HG03108 (cell line): Measurements from ENCODE around the gene ILDR2.
A peak's percentile ranks its signal among the peaks of the same experiment; 100 is the strongest.

Source experiments
- ATAC-seq: cut with Tn5 transposase; IDR thresholded peaks from one replicate; pipeline ENCODE4 v1.9.1; 2021; ENCODE audit warnings: moderate library complexity; ENCODE audit not compliant: unreplicated experiment

Gene ILDR2

DNA sequence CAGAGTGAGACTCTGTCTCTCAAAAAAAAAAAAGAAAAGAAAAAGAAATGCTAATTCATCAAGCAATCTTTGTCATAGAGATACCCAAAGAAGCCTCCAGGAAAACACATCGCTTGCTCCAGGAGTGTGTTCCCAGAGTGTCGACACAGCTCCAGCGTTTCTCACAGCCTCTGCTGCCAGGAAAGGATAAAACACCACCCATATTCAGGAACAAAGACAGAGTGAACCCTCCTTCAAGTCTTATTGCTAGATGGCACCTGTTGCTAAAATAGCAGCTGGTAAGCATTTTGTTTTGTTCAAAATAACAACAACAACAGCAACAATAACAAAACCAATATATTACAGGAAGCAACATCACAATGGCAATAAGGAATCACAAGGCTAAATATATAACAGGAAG is 3.1 kb downstream of the ILDR2 start:
- ATAC-seq, result no peak

DNA sequence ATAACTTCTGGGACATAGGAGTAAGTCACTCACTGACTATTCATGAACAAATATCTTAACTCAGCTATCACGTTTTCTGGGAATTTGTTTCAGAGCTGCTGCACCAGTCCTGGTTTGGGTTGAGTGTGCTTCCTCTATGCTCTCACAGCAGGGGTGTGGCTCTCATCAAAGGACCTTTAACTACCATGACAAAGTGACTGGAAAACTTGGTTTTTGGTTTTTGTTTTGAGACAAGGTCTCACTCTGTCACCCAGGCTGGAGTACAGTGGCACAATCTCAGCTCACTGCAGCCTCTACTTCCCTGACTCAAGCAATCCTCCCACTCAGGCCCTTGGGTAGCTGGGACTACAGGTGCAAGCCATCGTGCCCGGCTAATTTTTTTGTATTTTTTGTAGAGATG is 4.1 kb downstream of the ILDR2 start:
- ATAC-seq, result no peak

DNA sequence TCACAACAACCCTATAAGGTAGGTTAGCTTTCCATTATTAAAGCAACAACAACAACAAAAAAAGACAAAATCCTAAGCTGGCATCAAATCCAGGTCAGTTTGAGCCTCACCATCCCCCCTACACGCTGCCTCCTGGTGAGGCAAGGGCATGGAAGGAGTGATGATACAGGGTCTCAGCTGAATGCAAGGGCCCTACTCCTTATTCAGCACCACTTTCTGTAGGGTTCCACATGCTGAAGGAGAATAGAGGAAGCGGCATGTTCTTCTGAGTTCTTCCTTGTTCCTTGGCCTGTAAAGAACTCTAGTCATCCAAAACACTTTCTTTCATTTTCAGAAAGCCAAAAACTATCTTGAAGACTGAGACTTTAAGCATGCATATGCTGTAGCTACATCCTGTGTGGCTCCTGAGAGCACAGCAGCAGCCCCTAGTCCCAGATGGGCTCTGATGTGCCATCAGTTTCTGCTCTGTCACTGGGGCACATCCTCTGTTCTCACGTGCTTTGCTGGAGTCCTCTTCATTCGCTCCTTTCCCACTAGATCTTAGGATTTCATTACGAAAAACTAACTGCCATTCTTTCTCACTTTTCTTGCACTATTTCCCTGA is 6.2 kb downstream of the ILDR2 start:
- peak; percentile 88 for ATAC-seq

DNA sequence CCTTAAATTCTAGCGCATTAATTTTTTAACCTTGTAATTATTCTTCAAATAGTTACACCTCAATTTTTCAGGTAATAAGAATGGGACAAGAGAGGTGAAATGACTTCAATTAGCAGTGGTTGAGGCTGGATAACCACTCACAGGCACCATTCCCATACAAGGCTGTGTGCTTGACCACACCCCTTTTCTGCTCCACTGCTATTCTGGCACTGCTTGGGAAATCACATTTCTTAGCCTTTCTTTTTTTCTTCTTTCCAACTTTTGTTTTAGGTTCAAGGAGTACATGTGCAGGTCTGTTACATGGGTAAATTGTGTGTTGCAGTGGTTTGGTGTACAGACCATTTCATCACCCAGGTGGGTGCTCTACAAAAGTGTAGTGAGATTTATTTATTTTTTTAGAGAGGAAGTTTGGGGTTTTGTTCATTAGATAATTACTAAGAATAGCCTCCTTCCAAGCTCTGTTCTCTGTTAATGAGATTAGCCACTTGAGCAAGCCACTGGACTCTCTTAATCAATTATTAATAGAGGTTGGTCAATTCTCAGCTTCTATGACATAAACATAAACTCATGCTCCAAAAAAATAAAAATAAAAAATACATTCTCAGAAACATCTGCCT is 14.4 kb downstream of the ILDR2 start:
- peak; percentile 69 for ATAC-seq

DNA sequence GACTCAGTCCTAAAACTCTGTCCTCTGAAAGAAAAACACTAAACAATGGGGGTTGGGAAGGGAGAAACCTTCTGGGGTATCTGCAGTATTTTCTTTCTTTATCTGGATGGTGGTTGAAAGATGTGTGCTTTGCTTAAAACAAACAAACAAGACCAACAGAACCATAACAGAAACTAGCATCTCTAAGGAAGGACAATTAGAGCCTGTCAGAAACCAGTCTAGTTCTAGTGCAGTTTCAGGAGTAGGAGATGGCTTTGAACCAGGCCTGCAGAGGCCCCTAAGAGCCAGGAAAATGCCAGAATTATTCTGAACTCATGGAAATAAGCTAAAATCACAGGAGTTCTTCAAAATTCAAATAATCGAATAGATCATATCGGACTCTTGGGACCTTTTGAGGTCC is 18.5 kb downstream of the ILDR2 start:
- ATAC-seq, result no peak

DNA sequence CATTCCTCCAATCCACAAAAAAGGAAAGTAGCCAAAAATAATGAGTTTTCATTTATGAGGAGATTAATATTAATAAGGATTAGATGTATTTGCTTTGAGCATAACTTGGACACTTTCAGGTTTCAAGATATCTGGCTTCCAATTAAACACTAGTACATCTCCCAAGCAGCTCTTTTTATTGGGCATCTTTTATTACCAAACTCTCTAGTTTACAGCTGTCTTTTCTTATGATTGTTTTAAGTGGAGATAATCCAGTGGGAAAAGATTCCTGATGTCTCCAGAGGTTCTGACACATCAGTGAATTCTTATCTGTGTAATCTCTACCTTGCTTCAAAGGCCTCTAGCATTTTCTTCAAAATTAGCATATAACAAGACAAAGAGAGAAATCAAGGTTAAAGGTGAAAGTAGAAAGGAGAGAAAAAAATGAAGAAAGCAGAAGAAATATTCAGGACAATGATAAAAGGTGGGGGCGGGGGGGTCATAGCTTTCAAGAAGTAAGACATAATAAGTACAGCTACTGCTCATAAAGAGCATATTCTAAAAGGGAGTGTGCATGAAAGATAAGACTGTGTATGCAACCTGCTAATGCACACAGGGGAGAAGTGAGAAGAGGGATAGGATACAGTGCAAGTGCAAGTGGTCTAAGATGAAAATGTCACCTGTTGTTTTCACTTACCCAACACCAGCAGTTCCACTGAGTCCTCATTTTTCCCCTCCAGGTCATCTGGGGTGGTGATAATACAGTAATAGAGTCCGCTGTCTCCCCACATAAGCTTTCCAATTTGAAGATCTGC is 19.1 kb downstream of the ILDR2 start:
- ATAC-seq, result no peak

DNA sequence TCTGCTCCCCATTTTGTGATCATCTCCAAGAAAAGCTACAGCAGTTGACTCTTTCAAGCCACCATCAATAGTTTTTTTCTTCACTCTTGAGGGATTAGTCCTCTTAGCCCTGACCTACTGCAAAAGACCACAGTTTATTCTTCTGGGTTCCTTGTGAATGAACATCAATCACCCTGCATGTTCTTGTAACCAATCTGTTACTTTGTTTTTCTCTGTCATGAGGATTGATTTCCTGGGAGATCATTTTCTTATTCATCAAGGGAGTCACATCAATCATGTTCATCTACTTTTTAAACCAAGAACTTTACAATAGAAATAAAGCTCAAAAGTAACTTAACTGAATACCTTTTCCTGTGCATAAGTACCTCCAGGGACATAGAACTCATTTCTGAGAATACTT is 21.8 kb downstream of the ILDR2 start:
- no peak for ATAC-seq

DNA sequence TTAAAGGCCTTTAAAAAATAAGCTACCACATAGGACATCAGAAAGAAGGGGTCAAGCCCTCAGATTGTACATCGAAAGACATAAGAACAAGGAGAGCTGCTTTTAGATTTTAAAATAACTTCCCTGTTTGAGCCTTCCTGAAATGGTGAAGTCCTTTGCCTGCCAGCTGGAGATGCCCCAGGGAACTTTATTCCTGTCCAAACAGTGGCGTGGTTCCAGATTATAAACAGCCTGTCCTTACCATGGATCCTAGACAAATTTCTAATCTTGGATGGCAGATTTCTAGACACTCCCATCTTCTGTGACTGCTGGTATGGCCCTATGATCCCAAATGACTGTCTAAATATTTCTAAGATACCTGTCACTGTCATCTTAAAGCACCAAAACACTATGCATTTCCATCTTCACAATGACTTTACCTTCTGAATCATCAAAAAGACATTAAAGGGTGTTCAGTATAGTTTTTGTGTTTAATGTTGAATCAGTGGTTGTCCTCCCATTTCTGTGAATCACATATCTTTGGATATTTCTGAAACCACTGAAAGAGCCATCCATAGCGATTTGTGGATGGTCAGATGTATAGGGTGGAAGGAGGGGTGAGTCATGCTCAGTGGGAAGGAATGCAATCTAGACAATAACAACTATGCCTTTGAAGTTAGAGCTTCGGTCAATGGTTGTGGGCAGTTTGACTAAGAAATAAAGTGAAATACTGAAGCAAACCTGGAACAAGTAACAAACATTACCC is 23.2 kb downstream of the ILDR2 start:
- no peak for ATAC-seq

DNA sequence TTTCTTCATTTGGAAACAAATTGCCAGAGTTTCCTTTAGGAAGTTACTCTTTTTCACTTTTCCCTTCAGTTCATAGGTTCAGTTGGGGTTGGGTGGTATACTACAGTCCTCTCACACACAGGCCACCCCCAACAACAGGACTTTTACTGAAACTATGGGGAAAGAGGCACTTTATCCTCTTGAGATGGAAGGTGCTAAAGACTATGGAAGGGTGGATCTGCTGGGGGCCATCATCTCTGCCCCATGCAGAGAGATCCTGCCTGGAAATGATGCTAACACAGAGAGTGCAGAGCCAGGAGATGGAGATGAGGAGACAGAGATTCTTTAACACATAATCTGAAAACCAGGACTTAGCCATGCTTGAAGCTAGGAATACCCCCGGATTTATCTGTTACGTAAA is 24.3 kb downstream of the ILDR2 start:
- ATAC-seq, result no peak

DNA sequence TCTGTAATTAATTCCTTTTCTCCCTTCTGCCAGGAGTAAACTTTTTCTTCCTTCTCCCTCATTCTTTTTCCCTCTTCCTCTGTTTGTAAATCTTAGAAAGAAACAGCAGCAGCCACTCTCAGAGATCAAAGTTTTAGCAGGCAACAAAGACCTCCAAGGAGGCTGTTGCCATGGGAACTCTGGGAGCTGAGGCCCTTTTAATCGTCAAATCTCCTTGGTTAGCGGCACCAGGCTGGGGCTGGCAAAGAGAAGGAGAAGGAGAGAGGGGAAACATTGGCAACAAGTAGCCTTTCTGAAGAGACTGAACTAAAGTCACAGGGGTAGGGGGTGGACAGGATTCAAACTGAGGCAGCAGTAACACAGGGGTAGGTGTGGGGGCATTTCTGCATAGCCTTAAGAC is 25.2 kb downstream of the ILDR2 start:
- no peak for ATAC-seq

DNA sequence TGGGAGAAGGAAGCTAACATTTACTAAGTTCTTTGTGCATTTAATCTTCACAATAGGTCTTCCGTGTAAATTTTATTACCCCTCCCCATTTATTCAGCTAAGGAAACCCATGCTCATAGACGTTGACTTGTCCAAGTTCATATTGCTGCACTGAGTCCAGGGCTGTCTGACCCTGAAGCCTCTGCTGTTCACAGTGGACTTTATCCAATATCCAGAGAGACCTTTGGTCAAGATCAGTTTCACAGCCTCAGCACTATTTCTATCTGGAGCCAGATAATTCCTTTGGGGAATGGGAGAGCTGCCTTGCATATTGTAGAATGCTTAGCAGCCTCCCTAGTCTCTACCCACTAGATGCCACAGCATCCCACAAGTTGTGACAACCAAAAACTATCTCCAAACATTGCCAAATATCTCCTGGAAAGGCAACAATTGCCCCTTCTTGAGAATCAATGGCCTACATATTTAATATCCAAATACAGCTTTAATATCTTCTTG is 26.4 kb downstream of the ILDR2 start:
- ATAC-seq, result no peak

DNA sequence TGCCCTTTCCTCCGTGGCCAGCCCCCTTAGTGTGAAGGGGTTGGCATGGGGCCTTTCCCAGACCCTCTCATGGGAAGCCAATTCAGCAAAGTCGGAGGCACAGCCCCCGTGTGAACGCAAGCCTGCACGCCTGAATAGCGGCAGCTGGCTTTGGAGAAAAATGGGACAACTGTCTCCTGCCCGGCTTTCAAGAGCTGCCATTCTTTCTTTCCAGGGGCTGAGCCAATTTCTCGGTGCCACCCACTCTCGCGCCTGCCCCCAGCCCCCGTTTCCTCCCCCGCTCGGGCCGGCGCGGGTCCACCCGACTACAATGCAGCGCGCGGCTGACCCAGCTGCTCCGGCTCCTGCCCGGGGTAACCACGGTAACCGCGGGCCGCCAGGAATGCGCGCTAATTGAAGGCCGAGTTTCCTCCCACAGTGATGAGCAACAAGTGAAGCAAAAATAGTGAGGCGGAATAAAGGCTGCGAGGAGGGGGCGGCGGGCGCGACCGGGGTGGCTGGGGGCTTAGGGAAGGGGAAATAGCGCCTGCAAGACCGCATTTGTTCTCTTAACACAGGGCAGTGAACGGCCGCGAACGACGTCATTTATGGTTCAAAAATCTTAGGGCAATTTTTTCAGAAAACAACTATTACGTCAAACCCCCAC is 27.8 kb downstream of the ILDR2 start:
- ATAC-seq, result no peak

DNA sequence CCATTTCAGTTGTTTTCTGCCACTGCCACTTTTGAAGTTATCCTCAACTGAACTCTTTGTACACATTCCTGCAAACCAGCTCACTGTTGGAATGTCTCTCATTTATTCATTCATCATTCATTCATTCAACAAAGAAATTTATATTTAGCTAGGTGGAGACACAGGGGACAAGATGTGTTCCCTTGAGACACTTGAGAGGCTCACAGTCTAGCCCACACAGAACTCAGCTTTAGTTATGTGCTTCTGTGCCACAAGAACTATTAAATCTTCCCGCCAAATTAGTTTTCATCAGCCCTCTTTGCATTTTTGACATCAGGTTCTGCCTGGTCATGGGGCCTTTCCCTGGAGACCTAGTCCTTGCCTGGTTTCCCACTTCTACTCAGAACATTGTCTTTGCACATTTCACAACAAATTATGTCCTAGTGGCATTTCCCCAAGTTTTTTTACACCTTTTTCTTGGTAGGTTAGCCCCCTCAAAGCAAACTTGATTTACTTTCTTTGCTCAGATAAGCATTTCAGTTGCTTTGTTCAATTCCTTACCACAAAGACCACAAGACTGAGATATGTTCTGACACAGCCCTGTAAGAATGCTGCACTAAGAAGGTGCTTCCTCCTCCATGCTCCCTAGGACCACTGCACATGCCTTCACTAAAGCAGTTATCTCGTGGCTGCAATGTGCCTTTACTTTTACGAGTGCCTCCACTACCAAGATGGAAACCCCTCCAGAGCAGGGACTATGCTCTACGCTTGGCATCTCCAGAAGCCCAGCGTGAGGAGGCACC is 31.0 kb downstream of the ILDR2 start:
- ATAC-seq, result no peak

DNA sequence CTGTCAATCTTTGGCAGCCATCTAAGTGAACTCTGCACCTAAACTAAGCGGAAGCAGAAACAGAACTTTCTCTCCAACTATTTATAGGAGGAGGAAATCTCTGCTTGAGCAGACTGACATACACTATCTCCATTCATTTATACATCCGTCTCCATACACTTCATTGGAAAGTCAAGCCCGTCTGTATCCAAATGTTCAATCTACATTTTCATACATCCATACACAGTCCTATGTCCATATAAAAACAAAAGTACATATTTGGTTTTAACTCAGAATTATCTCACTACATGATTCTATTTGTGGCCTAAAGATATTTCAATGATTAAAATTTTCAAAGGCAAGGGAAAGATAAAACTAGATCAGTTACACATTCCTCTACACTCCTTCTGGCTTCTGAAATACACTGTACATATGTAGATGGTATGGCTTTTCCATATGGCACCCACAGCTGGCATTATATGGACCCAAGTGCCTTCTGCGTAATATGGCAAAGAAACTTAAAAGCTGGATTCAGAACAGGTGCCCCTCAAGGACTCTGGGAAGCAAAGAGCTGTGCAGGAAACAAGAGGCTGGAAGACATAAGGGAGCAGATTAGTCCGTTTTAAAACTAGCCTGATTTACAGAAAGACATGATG is 35.5 kb downstream of the ILDR2 start:
- ATAC-seq, result no peak

DNA sequence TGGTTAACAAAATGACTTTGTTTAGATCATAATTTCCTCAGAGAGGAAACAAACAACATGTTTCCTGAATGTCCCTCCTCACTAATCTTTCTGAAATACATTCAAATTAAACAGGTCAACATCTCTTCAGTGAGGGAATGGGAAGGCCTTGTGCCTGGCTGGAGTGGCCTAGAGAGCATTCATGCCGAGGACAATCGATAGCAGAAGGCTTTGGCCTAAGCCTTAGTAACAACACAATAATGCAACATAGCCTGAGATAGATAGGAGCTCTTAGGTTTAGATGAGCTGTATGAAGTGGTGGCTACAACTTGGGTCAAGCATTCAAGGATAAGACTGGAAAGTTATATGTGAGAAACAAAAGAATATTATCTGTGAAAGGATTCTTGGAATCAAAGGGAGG is 37.4 kb downstream of the ILDR2 start:
- ATAC-seq, result no peak

DNA sequence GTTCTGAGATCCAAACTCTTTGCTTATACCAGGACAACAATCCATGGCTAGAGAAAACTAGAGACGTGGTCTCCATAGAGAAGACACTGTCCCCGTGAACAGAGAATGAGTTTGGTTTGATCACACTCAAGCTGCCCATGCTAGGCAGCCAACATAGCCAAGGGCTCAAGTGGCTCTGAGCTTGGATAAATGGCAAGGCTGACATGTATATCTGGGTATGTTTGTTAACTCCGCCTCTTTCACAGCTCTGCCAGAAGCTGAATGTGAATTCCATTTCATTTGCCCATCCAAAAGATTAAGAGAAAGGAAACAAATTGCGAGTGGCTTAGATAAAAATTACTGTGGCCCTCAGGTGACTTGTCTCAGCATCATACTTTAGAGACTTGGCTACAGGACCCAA is 38.0 kb downstream of the ILDR2 start:
- no peak for ATAC-seq

DNA sequence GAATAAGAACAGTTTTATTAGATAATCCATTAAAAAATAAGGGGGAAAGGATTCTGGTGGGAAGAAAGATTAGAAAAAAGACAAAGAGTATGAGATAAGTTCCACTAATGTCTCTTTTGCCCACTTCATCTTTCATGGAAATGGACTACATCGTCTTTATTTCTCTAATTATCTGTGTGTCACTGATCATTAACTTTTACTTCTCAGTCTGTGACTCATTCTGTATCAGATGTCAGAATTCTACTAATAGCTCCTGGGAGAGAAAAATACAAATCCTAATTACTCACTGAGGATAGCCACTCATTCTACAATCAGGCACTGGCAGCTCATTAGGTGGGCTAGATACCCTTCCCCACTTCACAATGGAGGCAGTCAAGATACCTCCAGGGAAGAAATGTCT is 41.7 kb downstream of the ILDR2 start:
- ATAC-seq, result no peak

DNA sequence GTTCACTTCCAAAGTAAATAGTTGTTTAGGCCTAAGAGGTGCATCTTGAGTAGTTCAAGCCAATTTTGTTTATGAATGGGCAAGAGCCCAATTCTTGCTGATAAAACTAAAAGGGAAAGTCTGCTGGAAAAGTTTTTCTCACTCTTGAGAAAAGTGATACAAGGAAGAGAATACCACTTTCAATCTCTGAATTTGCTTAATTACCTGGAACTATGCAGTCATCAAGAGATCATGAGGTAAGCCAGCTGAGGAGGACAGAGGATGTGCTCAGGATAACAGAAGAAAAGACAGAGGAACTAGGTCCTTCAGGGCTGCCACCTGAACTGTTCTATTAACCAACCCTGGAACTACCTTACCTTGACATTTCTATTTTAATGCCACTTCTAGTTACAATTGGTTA is 42.2 kb downstream of the ILDR2 start:
- no peak for ATAC-seq

DNA sequence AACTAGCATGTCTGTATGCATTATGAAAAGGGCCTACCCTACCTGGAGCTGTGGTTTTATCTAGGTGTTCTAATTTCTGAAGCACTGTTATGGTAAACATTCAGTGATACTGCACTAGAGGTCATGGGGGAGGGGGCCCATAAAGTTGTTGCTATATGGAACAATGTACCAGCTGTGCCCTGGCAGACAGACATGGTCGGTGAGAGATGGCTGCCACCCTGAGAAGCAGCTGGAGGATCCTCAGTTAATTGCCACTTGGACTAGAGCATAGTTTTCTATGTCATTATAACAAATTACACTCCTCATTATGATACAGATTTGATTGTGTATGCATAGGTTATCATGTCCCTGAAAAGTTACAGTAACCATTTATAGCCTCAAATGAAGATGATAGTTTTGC is 45.4 kb downstream of the ILDR2 start:
- no peak for ATAC-seq

DNA sequence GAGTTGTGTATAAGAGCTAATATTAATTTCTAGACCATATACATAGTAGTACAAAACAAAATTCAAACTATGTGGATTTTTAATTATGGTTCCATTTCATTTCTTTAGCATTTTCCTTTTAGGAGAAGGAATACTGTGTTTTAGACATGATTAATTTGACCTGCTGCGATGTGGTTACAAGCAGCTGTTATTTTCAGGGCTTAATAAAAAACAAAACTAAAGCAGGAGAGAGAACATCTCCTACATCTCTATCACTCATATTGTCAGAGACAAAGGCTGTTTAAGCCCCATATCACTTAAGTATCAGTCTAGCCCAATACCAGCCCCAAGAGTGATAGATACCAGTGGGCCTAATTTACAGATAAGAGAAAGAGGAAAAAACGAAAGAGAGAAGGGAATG is 47.6 kb downstream of the ILDR2 start:
- no peak for ATAC-seq
